ENCODE results near the gene ZNF518B.

Gene ZNF518B

DNA sequence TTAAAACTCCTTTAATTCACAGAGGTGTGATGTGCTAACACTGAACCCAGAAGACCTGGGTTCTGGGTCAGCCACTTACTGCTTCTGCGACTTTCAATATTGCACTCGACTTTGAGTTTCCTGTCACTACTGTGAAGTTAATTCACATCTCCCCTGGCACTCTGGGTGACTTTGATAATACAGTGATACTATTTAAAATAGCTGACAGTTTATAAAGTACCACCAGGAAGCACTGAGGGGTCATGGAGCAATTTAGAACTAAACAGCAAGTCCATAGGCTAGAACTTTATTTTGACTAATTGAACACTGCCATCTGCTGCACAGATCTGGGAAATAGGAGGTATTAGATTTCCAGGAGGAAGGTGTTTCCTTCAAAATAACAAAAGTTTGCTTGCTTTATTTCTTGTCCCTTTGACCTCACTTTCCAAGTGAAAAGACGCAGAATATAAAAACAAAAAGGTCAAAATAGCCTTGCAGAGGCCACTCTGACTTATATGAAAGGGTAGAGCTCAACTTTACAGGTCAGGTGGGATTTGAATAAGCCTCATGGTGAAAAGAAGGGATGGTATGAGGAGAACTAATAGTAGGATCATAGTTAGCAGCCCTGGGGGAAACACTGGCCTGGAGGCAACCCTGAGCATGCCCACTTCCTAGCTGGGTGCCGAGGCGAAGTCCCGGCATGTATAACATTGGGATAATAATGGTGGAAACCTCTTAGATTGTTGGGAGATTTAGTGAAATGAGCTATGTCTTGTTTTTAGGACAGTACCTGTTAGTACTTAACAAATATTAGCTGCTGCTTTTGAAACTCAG is 53.4 kb downstream of the ZNF518B start:
- POLR2A ChIA-PET = no interaction called here
- peak; percentile 3 for DNase-seq (ENCODE audit: low read depth, low spot score)
- TF ChIP-seq, protein P1, sequence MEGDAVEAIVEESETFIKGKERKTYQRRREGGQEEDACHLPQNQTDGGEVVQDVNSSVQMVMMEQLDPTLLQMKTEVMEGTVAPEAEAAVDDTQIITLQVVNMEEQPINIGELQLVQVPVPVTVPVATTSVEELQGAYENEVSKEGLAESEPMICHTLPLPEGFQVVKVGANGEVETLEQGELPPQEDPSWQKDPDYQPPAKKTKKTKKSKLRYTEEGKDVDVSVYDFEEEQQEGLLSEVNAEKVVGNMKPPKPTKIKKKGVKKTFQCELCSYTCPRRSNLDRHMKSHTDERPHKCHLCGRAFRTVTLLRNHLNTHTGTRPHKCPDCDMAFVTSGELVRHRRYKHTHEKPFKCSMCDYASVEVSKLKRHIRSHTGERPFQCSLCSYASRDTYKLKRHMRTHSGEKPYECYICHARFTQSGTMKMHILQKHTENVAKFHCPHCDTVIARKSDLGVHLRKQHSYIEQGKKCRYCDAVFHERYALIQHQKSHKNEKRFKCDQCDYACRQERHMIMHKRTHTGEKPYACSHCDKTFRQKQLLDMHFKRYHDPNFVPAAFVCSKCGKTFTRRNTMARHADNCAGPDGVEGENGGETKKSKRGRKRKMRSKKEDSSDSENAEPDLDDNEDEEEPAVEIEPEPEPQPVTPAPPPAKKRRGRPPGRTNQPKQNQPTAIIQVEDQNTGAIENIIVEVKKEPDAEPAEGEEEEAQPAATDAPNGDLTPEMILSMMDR (IDR thresholded peaks at IDR 0.05; ENCODE audit: insufficient read depth, low read length, missing control alignments) = peak; percentile 23
- CTCF ChIA-PET = interaction anchor here (0.7 to 7.5 kb wide), 16 partner anchors 9 to 254 kb away, joined by 3 to 287 read pairs (median 4); no protein-coding TSS in a partner anchor
- no peak overlapping the region for H3K4me3 ChIP-seq (ENCODE audit: low read depth, low read length)

DNA sequence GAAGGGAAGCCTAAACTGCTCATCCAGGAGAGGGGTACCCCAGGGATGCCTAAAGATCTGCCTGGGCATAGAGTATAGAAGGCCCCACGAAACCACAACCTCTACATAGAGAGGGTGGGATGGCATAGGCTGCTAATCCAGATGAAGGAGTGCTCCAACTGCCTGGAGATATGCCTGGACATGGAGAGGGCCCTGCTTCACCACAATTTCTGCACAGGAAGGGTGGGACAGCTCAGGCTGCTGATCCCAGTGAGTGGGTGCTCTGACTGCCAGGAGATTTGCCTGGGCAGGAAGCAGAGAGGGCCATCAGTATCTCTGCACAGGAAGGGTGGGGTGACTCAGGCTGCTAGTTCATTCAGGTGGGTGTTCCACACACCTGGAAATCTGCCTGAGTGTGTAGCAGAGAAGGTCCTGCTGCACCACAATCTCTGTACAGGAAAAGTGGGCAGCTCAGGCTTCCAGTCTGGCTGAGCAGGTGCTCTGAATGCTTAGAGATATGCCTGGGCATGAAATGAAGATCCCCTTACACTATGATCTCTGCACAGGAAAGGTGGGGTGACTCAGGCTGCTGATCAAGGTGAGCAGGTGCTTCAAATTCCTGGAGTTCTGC is 61.1 kb downstream of the ZNF518B start:
- no peak for DNase-seq (ENCODE audit: low read depth, low spot score)
- ChIA-PET POLR2A (no interaction called here), CTCF (no interaction called here)
- TF ChIP-seq, protein P1 (IDR thresholded peaks at IDR 0.05; ENCODE audit: insufficient read depth, low read length, missing control alignments) = no peak
- H3K4me3 ChIP-seq (ENCODE audit: low read depth, low read length) = no peak overlapping the region
